ENCODE data around the gene TACC2.

- TF ChIP-seq ARNTL (CRISPR knock-in tag; IDR thresholded peaks at IDR 0.05; ENCODE audit: borderline replicate concordance, low read depth) (no peak), CSDC2 (CRISPR knock-in tag; IDR thresholded peaks at IDR 0.05) (no peak), ESRRG (CRISPR knock-in tag; IDR thresholded peaks at IDR 0.05) (no peak), ZNF70 (CRISPR knock-in tag; IDR thresholded peaks at IDR 0.05) (no peak), PATZ1 (CRISPR knock-in tag; IDR thresholded peaks at IDR 0.05; ENCODE audit: borderline replicate concordance) (no peak), CREB5 (CRISPR knock-in tag; IDR thresholded peaks at IDR 0.05; ENCODE audit: low read depth) (no peak)
Observed at GRCh38 chr10:122078326-122078725, 89.4 kb downstream of the TACC2 start.

Data from SK-N-SH treated with all-trans-retinoic acid at 6 μM for 48 hours (cell line).